HepG2 (cell line): ENCODE data around the gene BANP. TPM values are rescaled to one million over a fixed set of nuclear protein-coding genes. Genes with fewer than 3 reads are reported as not detected.
A peak's percentile ranks its signal among the peaks of the same experiment; 100 is the strongest.

Experiments used
- EED ChIP-seq: sonication (generic); formaldehyde crosslinking; IDR thresholded peaks from 2 replicates; pipeline ENCODE4 v1.5.0; 2020; ENCODE audit warnings: mild to moderate bottlenecking, missing genetic modification reagents
- FOXA1 ChIP-seq, 2 experiments: fragments of 450-650 bp in 1 of 2; sonication (generic) in 1 of 2; formaldehyde crosslinking in 1 of 2; IDR thresholded peaks; 2 replicates each; pipeline versions ENCODE4 v1.4.0 to v1.6.1; 2016 to 2020; ENCODE audit warnings: missing genetic modification reagents in 1 of 2
- GMEB1 ChIP-seq: sonication (generic); formaldehyde crosslinking; IDR thresholded peaks from 2 replicates; pipeline ENCODE4 v1.5.1; 2020; ENCODE audit warnings: missing genetic modification reagents, mild to moderate bottlenecking, borderline replicate concordance
- HDAC1 ChIP-seq: sonication (generic); formaldehyde crosslinking; IDR thresholded peaks from 2 replicates; pipeline ENCODE4 v1.5.1; 2020; ENCODE audit warnings: mild to moderate bottlenecking, missing genetic modification reagents
- IKZF1 ChIP-seq: fragments of 450-650 bp; IDR thresholded peaks from 2 replicates; pipeline ENCODE4 v1.7.1; 2016
- IKZF5 ChIP-seq: IDR thresholded peaks from 2 replicates; pipeline ENCODE4 v1.6.1; 2018; ENCODE audit warnings: missing genetic modification reagents, mild to moderate bottlenecking, missing compliant biosample characterization
- PITX1 ChIP-seq: sonication (generic); formaldehyde crosslinking; IDR thresholded peaks from 2 replicates; pipeline ENCODE4 v1.5.1; 2020; ENCODE audit warnings: mild to moderate bottlenecking, missing genetic modification reagents
- RXRA ChIP-seq: sonication (generic); formaldehyde crosslinking; IDR thresholded peaks from 2 replicates; pipeline ENCODE4 v1.5.1; 2020; ENCODE audit warnings: missing genetic modification reagents
- THAP8 ChIP-seq: sonication (generic); formaldehyde crosslinking; IDR thresholded peaks from 2 replicates; pipeline ENCODE4 v1.5.1; 2020; ENCODE audit warnings: missing genetic modification reagents, mild to moderate bottlenecking, borderline replicate concordance
- ZBTB25 ChIP-seq: IDR thresholded peaks from 2 replicates; pipeline ENCODE4 v1.6.1; 2018; ENCODE audit warnings: missing genetic modification reagents
- ZFP91 ChIP-seq: sonication (generic); formaldehyde crosslinking; IDR thresholded peaks from 2 replicates; pipeline ENCODE4 v1.9.0; 2022; ENCODE audit warnings: missing genetic modification reagents, mild to moderate bottlenecking, borderline replicate concordance
- ZGPAT ChIP-seq: IDR thresholded peaks from 2 replicates; pipeline ENCODE4 v1.6.1; 2016; ENCODE audit warnings: mild to moderate bottlenecking
- ZNF383 ChIP-seq: sonication (generic); formaldehyde crosslinking; IDR thresholded peaks from 2 replicates; pipeline ENCODE4 v1.4.0; 2020; ENCODE audit warnings: missing genetic modification reagents, mild to moderate bottlenecking, borderline replicate concordance
- ZNF687 ChIP-seq: sonication (generic); formaldehyde crosslinking; IDR thresholded peaks from 2 replicates; pipeline ENCODE4 v1.5.1; 2020; ENCODE audit warnings: mild to moderate bottlenecking, missing genetic modification reagents, moderate library complexity
- ZSCAN31 ChIP-seq: sonication (generic); formaldehyde crosslinking; IDR thresholded peaks from 2 replicates; pipeline ENCODE4 v1.5.0; 2020; ENCODE audit warnings: low read depth, mild to moderate bottlenecking, missing genetic modification reagents
- polyA plus RNA-seq, 8 experiments: library from polyadenylated mRNA; depleted of rRNA in 3 of 8; stranded (reverse) in 7 of 8; unstranded in 1 of 8; fragments of >200 nt; fragmentation: Illumina TruSeq in 4 of 8; extraction: Trizol in 4 of 8; gene quantifications; 2 replicates each; pipeline versions ENCODE4 v1.2.1 to v1.2.3, GENCODE V29; 2011 to 2016; ENCODE audit warnings: low read depth in 4 of 8, missing spikeins in 1 of 8, mixed read lengths in 1 of 8; ENCODE audit not compliant: insufficient read depth in 1 of 8
- total RNA-seq, 5 experiments: library from RNA; depleted of rRNA; stranded (reverse); fragments of >200 nt; fragmentation: Illumina TruSeq; extraction: Trizol; gene quantifications; 2 replicates each; pipeline ENCODE4 v1.2.3, GENCODE V29; 2016; ENCODE audit warnings: low read depth in 1 of 5

Gene BANP
- total and polyA plus RNA-seq, 2 of the 13 experiments (the other 11 are each of a cell fraction or from before 2014, with no cell fraction given) = 20.2 to 23.8 TPM

- TF ChIP-seq GMEB1 (peak; percentile 16; the same call in 1 of the 2 replicates), ZBTB25 (CRISPR knock-in tag) (0 out of 2 replicates have a peak, but pooled peaks have one; percentile 26), ZNF383 (CRISPR knock-in tag) (no peak), IKZF5 (0 out of 2 replicates have a peak, but pooled peaks have one; percentile 57), ZNF687 (peak; percentile 86), HDAC1 (CRISPR knock-in tag) (peak; percentile 53; the same call in 1 of the 2 replicates), EED (CRISPR knock-in tag) (no peak), FOXA1 (IDR thresholded peaks at IDR 0.05) (no peak), FOXA1 (CRISPR knock-in tag; IDR thresholded peaks at IDR 0.05) (peak; percentile 42; the same call in 1 of the 2 replicates), ZSCAN31 (CRISPR knock-in tag) (no peak), THAP8 (CRISPR knock-in tag) (no peak), RXRA (CRISPR knock-in tag) (0 out of 2 replicates have a peak, but pooled peaks have one; percentile 21), ZFP91 (CRISPR knock-in tag) (peak; percentile 84), IKZF1 (no peak), ZGPAT (CRISPR knock-in tag) (peak; percentile 51), PITX1 (CRISPR knock-in tag) (0 out of 2 replicates have a peak, but pooled peaks have one; percentile 19)
Observed at GRCh38 chr16:87966685-87967185, 15.5 kb downstream of the BANP start (continued).
